SH-SY5Y (cell line): ENCODE results near the gene HOXD3.
A peak's percentile ranks its signal among the peaks of the same experiment; 100 is the strongest.

Experiments used
- GATA2 ChIP-seq: IDR thresholded peaks from 2 replicates; pipeline ENCODE4 v1.6.1; 2011; ENCODE audit warnings: mild to moderate bottlenecking, low read depth, low read length
- GATA3 ChIP-seq: IDR thresholded peaks from 2 replicates; pipeline ENCODE4 v1.6.1; 2011; ENCODE audit warnings: low read depth, mild to moderate bottlenecking, low read length, moderate library complexity

HOXD3 gene

GRCh38 chr2:176136374-176137251, 20.5 kb upstream of the HOXD3 start:
- no peak for TF ChIP-seq GATA3
- no peak for TF ChIP-seq GATA2

GRCh38 chr2:176137252-176137580, 19.9 kb upstream of the HOXD3 start:
- TF ChIP-seq GATA3 (no peak), GATA2 (no peak)

DNA sequence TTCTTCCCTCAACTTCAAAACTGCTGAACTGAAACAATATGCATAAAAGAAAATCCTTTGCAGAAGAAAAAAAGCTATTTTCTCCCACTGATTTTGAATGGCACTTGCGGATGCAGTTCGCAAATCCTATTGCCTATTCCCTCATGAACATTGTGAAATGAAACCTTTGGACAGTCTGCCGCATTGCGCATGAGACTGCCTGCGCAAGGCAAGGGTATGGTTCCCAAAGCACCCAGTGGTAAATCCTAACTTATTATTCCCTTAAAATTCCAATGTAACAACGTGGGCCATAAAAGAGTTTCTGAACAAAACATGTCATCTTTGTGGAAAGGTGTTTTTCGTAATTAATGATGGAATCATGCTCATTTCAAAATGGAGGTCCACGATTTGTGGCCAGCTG, 19.2 kb upstream of the HOXD3 start:
- no peak for TF ChIP-seq GATA3
- TF ChIP-seq GATA2: no peak

DNA sequence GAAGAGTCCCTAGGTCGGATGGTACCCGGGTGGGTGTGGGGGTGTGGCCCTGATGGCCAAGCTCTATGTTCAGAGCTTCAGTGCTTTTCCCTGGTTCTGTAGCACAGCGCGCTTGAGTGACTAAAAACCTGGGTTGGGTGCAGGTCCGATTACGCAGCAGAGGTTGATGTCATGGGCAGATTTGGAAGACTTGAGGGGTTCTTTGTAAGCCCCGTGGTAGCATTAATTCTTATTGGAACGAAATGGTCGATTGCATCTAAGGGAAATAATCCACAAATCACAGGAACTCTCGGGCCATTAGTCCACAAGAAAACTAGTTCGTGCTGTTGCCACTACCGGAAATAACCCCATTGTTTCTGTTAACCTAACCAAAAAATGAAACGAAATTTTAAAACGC, 18.6 kb upstream of the HOXD3 start:
- TF ChIP-seq GATA3: no peak

DNA sequence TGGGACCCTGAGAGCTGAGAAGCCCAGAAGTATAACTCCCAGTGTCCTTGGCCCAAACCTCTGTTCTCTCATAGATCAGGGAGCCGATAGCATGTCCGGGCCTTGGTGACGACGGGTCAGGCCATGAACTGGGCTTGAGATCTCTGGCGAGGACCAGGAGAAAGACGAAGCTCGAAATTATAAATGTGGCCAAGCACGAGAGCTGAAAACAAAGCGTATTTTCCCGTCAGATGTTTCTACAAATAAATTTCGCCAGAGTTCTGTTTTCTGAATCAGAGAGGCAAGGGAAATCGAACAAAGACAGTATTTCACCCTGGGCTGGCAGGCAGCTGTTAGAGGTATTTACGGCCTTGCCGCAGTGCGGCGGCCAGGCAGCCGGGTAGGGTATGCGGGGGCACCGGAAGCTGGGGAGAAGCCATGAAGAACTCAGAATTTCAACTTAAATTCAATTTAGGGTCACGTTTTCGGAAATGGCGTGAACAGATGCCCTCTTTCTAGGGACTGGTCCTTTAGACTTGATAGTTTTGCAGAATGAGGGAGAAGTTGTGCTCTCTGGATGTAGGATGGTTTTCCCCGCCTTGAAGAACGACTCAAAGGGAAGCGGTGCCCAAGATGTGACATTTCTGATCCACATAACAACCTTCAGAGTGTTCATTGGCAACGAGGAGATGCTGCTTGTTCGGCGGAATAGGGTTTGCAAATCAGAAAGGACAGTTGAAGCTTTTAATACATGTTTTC, 18.0 kb upstream of the HOXD3 start:
- no peak for TF ChIP-seq GATA3
- peak; percentile 47 for TF ChIP-seq GATA2

GRCh38 chr2:176139661-176140512, 17.2 kb upstream of the HOXD3 start:
- no peak for TF ChIP-seq GATA2
- no peak for TF ChIP-seq GATA3

- TF ChIP-seq GATA3 (no peak), GATA2 (no peak)
Observed at GRCh38 chr2:176140513-176141317, 16.4 kb upstream of the HOXD3 start.

GRCh38 chr2:176142281-176142680, 14.8 kb upstream of the HOXD3 start:
- TF ChIP-seq GATA3: no peak
- no peak for TF ChIP-seq GATA2

GRCh38 chr2:176145085-176145969, 11.8 kb upstream of the HOXD3 start:
- TF ChIP-seq GATA2 (no peak), GATA3 (no peak)

- TF ChIP-seq GATA2 (no peak), GATA3 (no peak)
Observed at GRCh38 chr2:176146101-176146500, 11.0 kb upstream of the HOXD3 start.

- TF ChIP-seq GATA3 (no peak), GATA2 (no peak)
Observed at GRCh38 chr2:176146645-176147044, 10.5 kb upstream of the HOXD3 start.

- TF ChIP-seq GATA2 (no peak; the same call in 1 of the 2 replicates), GATA3 (no peak)
Observed at GRCh38 chr2:176147210-176147799, 9.8 kb upstream of the HOXD3 start.
